Measurements from ENCODE around the gene LGALS9C.
"Not testable (repeated sequence)": the region's sequence is repeated elsewhere in the genome, so short reads cannot be mapped to it uniquely, and the experiment has no call there.

DNA sequence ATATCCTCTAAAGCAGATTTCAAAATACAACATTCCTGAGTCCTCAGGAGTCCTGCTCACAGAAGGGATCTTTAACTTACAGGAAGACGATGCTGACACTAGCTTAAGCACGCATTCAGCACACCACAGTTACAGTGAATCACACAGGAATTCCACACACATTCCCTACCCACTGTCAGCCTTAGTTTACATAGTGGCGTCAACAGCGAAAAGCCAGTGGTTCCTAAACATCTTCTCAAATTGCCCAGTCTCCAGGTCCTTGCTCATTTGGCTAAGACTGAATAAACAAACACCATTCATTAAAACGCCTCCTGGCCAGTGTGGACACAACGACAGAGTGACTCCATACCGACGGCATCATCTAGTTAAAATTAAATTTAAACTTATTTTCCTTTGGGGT, 17.6 kb upstream of the LGALS9C start:
- TF ChIP-seq, protein P1, sequence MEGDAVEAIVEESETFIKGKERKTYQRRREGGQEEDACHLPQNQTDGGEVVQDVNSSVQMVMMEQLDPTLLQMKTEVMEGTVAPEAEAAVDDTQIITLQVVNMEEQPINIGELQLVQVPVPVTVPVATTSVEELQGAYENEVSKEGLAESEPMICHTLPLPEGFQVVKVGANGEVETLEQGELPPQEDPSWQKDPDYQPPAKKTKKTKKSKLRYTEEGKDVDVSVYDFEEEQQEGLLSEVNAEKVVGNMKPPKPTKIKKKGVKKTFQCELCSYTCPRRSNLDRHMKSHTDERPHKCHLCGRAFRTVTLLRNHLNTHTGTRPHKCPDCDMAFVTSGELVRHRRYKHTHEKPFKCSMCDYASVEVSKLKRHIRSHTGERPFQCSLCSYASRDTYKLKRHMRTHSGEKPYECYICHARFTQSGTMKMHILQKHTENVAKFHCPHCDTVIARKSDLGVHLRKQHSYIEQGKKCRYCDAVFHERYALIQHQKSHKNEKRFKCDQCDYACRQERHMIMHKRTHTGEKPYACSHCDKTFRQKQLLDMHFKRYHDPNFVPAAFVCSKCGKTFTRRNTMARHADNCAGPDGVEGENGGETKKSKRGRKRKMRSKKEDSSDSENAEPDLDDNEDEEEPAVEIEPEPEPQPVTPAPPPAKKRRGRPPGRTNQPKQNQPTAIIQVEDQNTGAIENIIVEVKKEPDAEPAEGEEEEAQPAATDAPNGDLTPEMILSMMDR (IDR thresholded peaks at IDR 0.05; ENCODE audit: low read length) = not testable (repeated sequence)
- not testable (repeated sequence) for TF ChIP-seq EZH2phosphoT487 (IDR thresholded peaks at IDR 0.05; ENCODE audit: low read length)
